HEK293 (cell line): ENCODE measurements around the gene PPP4C.

Experiments used
- CTCF ChIA-PET: fragments of 350-600 bp; formaldehyde crosslinking; extraction: SDS; loops from one replicate; lab custom pipeline; 2021; ENCODE audit warnings: antibody characterized with exemption; lab: Yijun Ruan, JAX
- POLR2A ChIA-PET: fragments of 300-600 bp; formaldehyde crosslinking; extraction: SDS; loops from one replicate; lab custom pipeline; 2020; ENCODE audit warnings: antibody characterized with exemption, inconsistent platforms; lab: Yijun Ruan, JAX
- H3K27ac ChIP-seq: fragments of 200-500 bp; sonication (Bioruptor generic); 2 replicates; pipeline ENCODE4 v1.5.1; 2014; ENCODE audit warnings: low read depth, low read length, control low read depth, inconsistent platforms; ENCODE audit errors: extremely low read depth
- H3K36me3 ChIP-seq, 2 experiments: fragments of 200-500 bp in 1 of 2; sonication (Bioruptor generic) in 1 of 2; 1 replicate in 1 of 2; 2 replicates in 1 of 2; pipeline ENCODE4 v1.5.1; 2014 to 2017; ENCODE audit warnings: inconsistent platforms in 2 of 2, low read length in 2 of 2; ENCODE audit not compliant: control insufficient read depth in 2 of 2, insufficient read depth in 1 of 2
- H3K4me1 ChIP-seq: fragments of 200-500 bp; sonication (Bioruptor generic); 2 replicates; pipeline ENCODE4 v1.5.1; 2014; ENCODE audit warnings: mild to moderate bottlenecking, low read length, inconsistent platforms; ENCODE audit not compliant: control insufficient read depth, insufficient read depth
- H3K4me3 ChIP-seq: 2 replicates; pipeline ENCODE4 v1.5.1; 2011; ENCODE audit warnings: low read depth, mild to moderate bottlenecking, control low read depth, low read length, moderate library complexity
- H3K9me3 ChIP-seq: fragments of 200-500 bp; sonication (Bioruptor generic); 2 replicates; pipeline ENCODE4 v1.5.1; 2014; ENCODE audit warnings: low read depth, low read length, inconsistent platforms; ENCODE audit not compliant: control insufficient read depth, insufficient read depth
- KLF1 ChIP-seq: fragments of 450-650 bp; formaldehyde crosslinking; IDR thresholded peaks from 2 replicates; pipeline ENCODE4 v1.5.1; 2016; ENCODE audit warnings: missing biosample characterization, missing genetic modification characterization
- KLF10 ChIP-seq: fragments of 450-650 bp; IDR thresholded peaks from 2 replicates; pipeline ENCODE4 v1.5.1; 2018; ENCODE audit warnings: missing biosample characterization, mild to moderate bottlenecking, missing genetic modification characterization
- KLF9 ChIP-seq: fragments of 450-650 bp; formaldehyde crosslinking; IDR thresholded peaks from 2 replicates; pipeline ENCODE4 v1.5.1; 2016; ENCODE audit warnings: missing biosample characterization, missing genetic modification characterization, low read depth
- OSR2 ChIP-seq: fragments of 450-650 bp; formaldehyde crosslinking; IDR thresholded peaks from 2 replicates; pipeline ENCODE4 v1.5.1; 2016; ENCODE audit warnings: missing biosample characterization, missing genetic modification characterization
- SCRT2 ChIP-seq: fragments of 450-650 bp; formaldehyde crosslinking; IDR thresholded peaks from 2 replicates; pipeline ENCODE4 v1.5.1; 2016; ENCODE audit warnings: missing biosample characterization, missing genetic modification characterization
- YY2 ChIP-seq: fragments of 450-650 bp; formaldehyde crosslinking; IDR thresholded peaks from 2 replicates; pipeline ENCODE4 v1.5.1; 2016; ENCODE audit warnings: missing biosample characterization, missing genetic modification characterization
- ZIC2 ChIP-seq: fragments of 450-650 bp; formaldehyde crosslinking; IDR thresholded peaks from 2 replicates; pipeline ENCODE4 v1.5.1; 2016; ENCODE audit warnings: missing biosample characterization, missing genetic modification characterization
- ZNF121 ChIP-seq: fragments of 450-650 bp; formaldehyde crosslinking; IDR thresholded peaks from 2 replicates; pipeline ENCODE4 v1.5.1; 2016; ENCODE audit warnings: missing biosample characterization, missing genetic modification characterization
- ZNF157 ChIP-seq: fragments of 450-650 bp; formaldehyde crosslinking; IDR thresholded peaks from 2 replicates; pipeline ENCODE4 v1.5.1; 2016; ENCODE audit warnings: missing biosample characterization, missing genetic modification characterization
- ZNF184 ChIP-seq: fragments of 450-650 bp; IDR thresholded peaks from 2 replicates; pipeline ENCODE4 v1.5.1; 2018; ENCODE audit warnings: missing biosample characterization, mild to moderate bottlenecking, missing genetic modification characterization
- ZNF23 ChIP-seq: fragments of 450-650 bp; formaldehyde crosslinking; IDR thresholded peaks from 2 replicates; pipeline ENCODE4 v1.5.1; 2016; ENCODE audit warnings: missing biosample characterization, missing genetic modification characterization, borderline replicate concordance
- ZNF274 ChIP-seq, 2 experiments: fragments of 200-500 bp in 1 of 2; fragments of 450-650 bp in 1 of 2; sonication (Bioruptor generic) in 1 of 2; formaldehyde crosslinking in 1 of 2; IDR thresholded peaks; 2 replicates each; pipeline versions ENCODE4 v1.5.1 to v1.6.1; 2014 to 2016; ENCODE audit warnings: borderline replicate concordance in 1 of 2, inconsistent platforms in 1 of 2, low read length in 1 of 2, missing biosample characterization in 1 of 2, missing genetic modification characterization in 1 of 2
- ZNF391 ChIP-seq: fragments of 450-650 bp; formaldehyde crosslinking; IDR thresholded peaks from 2 replicates; pipeline ENCODE4 v1.5.1; 2016; ENCODE audit warnings: low read depth, missing biosample characterization, missing genetic modification characterization, borderline replicate concordance
- ZNF416 ChIP-seq: fragments of 450-650 bp; formaldehyde crosslinking; IDR thresholded peaks from 2 replicates; pipeline ENCODE4 v1.5.1; 2016; ENCODE audit warnings: missing biosample characterization, missing genetic modification characterization
- ZNF518A ChIP-seq: fragments of 450-650 bp; formaldehyde crosslinking; conservative IDR thresholded peaks from 2 replicates; pipeline ENCODE4 v1.5.1; 2016; ENCODE audit warnings: low read depth, missing biosample characterization, missing genetic modification characterization
- ZNF555 ChIP-seq: fragments of 450-650 bp; formaldehyde crosslinking; conservative IDR thresholded peaks from 2 replicates; pipeline ENCODE4 v1.5.1; 2017; ENCODE audit warnings: missing biosample characterization, mild to moderate bottlenecking, missing genetic modification characterization, inconsistent platforms
- ZNF600 ChIP-seq: fragments of 450-650 bp; formaldehyde crosslinking; IDR thresholded peaks from 2 replicates; pipeline ENCODE4 v1.5.1; 2016; ENCODE audit warnings: missing biosample characterization, missing genetic modification characterization
- ZNF621 ChIP-seq: fragments of 450-650 bp; formaldehyde crosslinking; IDR thresholded peaks from 2 replicates; pipeline ENCODE4 v1.5.1; 2017; ENCODE audit warnings: missing biosample characterization, missing genetic modification characterization
- ZNF792 ChIP-seq: fragments of 450-650 bp; formaldehyde crosslinking; IDR thresholded peaks from 2 replicates; pipeline ENCODE4 v1.5.1; 2016; ENCODE audit warnings: missing biosample characterization, missing genetic modification characterization
- TF ChIP-seq, protein P1 (sequence below): fragments of 450-650 bp; formaldehyde crosslinking; optimal IDR thresholded peaks from 2 replicates; pipeline ENCODE3; 2016; ENCODE audit warnings: missing biosample characterization, mild to moderate bottlenecking, missing genetic modification characterization
- TF ChIP-seq, protein P2 (sequence below): fragments of 450-650 bp; formaldehyde crosslinking; IDR thresholded peaks from 2 replicates; pipeline ENCODE4 v1.5.1; 2016; ENCODE audit warnings: missing biosample characterization, missing genetic modification characterization
- TF ChIP-seq, protein P3 (sequence below): fragments of 450-650 bp; formaldehyde crosslinking; IDR thresholded peaks from 2 replicates; pipeline ENCODE4 v1.5.1; 2017; ENCODE audit warnings: missing biosample characterization, missing genetic modification characterization

The PPP4C gene

GRCh38 chr16:30113031-30113710, 37.4 kb downstream of the PPP4C start, which contains the start of gene GDPD3:
Gene GDPD3, minus strand, starts transcription at chr16:30113537. Its CDS starts 59 bp downstream, at chr16:30113478.
- ChIA-PET CTCF (interaction anchor here (0.6 to 6.1 kb wide), 14 partner anchors 8 to 398 kb away, joined by 3 to 38 read pairs (median 4); partner anchors contain the start of gene TBX6), POLR2A (no interaction called here)
- TF ChIP-seq ZNF621 (no peak), ZNF157 (tag by site-specific recombination) (no peak), OSR2 (tag by site-specific recombination) (peak; percentile 66; the same call in 1 of the 2 replicates), ZNF555 (tag by site-specific recombination) (no peak), ZNF274 (IDR thresholded peaks at IDR 0.05; ENCODE audit: low read length) (no peak), ZNF274 (tag by site-specific recombination; IDR thresholded peaks at IDR 0.05; ENCODE audit: borderline replicate concordance) (peak; percentile 57; the same call in 1 of the 2 replicates), ZNF518A (no peak), KLF1 (peak; percentile 4; the same call in 1 of the 2 replicates), ZNF23 (tag by site-specific recombination) (no peak), ZNF121 (tag by site-specific recombination) (peak; percentile 74; the same call in 1 of the 2 replicates), KLF10 (tag by site-specific recombination) (peak; percentile 30; the same call in 1 of the 2 replicates), ZNF391 (tag by site-specific recombination) (peak; percentile 57; the same call in 1 of the 2 replicates), ZNF416 (tag by site-specific recombination) (no peak), YY2 (0 out of 2 replicates have a peak, but pooled peaks have one; percentile 4), ZIC2 (tag by site-specific recombination) (peak; percentile 66), ZNF600 (tag by site-specific recombination) (peak; percentile 17; the same call in 1 of the 2 replicates), ZNF184 (tag by site-specific recombination) (no peak), ZNF792 (tag by site-specific recombination) (no peak), SCRT2 (tag by site-specific recombination) (0 out of 2 replicates have a peak, but pooled peaks have one; percentile 12), KLF9 (peak; percentile 51; the same call in 1 of the 2 replicates)
- TF ChIP-seq, protein P1, sequence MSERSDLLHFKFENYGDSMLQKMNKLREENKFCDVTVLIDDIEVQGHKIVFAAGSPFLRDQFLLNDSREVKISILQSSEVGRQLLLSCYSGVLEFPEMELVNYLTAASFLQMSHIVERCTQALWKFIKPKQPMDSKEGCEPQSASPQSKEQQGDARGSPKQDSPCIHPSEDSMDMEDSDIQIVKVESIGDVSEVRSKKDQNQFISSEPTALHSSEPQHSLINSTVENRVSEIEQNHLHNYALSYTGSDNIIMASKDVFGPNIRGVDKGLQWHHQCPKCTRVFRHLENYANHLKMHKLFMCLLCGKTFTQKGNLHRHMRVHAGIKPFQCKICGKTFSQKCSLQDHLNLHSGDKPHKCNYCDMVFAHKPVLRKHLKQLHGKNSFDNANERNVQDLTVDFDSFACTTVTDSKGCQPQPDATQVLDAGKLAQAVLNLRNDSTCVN: peak; percentile 7
- TF ChIP-seq, protein P2, sequence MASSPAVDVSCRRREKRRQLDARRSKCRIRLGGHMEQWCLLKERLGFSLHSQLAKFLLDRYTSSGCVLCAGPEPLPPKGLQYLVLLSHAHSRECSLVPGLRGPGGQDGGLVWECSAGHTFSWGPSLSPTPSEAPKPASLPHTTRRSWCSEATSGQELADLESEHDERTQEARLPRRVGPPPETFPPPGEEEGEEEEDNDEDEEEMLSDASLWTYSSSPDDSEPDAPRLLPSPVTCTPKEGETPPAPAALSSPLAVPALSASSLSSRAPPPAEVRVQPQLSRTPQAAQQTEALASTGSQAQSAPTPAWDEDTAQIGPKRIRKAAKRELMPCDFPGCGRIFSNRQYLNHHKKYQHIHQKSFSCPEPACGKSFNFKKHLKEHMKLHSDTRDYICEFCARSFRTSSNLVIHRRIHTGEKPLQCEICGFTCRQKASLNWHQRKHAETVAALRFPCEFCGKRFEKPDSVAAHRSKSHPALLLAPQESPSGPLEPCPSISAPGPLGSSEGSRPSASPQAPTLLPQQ (tag by site-specific recombination): no peak
- TF ChIP-seq, protein P3, sequence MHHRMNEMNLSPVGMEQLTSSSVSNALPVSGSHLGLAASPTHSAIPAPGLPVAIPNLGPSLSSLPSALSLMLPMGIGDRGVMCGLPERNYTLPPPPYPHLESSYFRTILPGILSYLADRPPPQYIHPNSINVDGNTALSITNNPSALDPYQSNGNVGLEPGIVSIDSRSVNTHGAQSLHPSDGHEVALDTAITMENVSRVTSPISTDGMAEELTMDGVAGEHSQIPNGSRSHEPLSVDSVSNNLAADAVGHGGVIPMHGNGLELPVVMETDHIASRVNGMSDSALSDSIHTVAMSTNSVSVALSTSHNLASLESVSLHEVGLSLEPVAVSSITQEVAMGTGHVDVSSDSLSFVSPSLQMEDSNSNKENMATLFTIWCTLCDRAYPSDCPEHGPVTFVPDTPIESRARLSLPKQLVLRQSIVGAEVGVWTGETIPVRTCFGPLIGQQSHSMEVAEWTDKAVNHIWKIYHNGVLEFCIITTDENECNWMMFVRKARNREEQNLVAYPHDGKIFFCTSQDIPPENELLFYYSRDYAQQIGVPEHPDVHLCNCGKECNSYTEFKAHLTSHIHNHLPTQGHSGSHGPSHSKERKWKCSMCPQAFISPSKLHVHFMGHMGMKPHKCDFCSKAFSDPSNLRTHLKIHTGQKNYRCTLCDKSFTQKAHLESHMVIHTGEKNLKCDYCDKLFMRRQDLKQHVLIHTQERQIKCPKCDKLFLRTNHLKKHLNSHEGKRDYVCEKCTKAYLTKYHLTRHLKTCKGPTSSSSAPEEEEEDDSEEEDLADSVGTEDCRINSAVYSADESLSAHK (tag by site-specific recombination): no peak
- no peak within 1 kb of the TSS for H3K27ac ChIP-seq
- peaks cover 4 to 75% of the 10 kb centered on the region in 2 experiments; a peak in 2 of 3 replicates for H3K36me3 ChIP-seq
- no peaks in the 10 kb centered on the region for H3K4me1 ChIP-seq
- H3K9me3 ChIP-seq: no peaks in the 10 kb centered on the region
- H3K4me3 ChIP-seq: no peak within 1 kb of the TSS
